ENCODE data around the gene CFAP161. TPM values are rescaled to one million over a fixed set of nuclear protein-coding genes. Genes with fewer than 3 reads are reported as not detected.

Gene CFAP161
- total and polyA plus RNA-seq, 9 of the 15 experiments (the other 6 are each of a cell fraction or from before 2014, with no cell fraction given), result 25.8 to 83.3 (median 75.6) TPM

- 0 out of 4 replicates have a peak overlapping the region, but pooled peaks of 1 of the 2 experiments have one; percentile 18 for H3K9ac ChIP-seq (ENCODE audit: insufficient read depth in 1 of 2, low read depth in 2 of 2, low read length in 2 of 2)
- no peaks in the 10 kb centered on the region for H3K9me1 ChIP-seq (ENCODE audit: control insufficient read depth, insufficient read depth, low read length)
- DNase-seq (ENCODE audit: extremely low read depth in 1 of 4, low spot score in 3 of 4) (peak in 1 of 4 experiments; percentile 29), FAIRE-seq (no peak), ATAC-seq (no peak)
- in situ Hi-C loops (cut with MboI), result no loop called here
- BruUV-seq (replicated peaks), result no TSS peak
- H3K36me3 ChIP-seq (ENCODE audit: control insufficient read depth, insufficient read depth, low read length), result peaks cover 7% of the 10 kb centered on the region; the same call in 2 of the 3 replicates
- no peaks in the 10 kb centered on the region for H3K79me2 ChIP-seq (ENCODE audit: control insufficient read depth, insufficient read depth, low read length)
- H3K9me3 ChIP-seq (replicated peaks; ENCODE audit: control insufficient read depth, insufficient read depth, low read depth, low read length), result no peaks in the 10 kb centered on the region
- peaks cover 27 to 51% of the 10 kb centered on the region in 2 experiments for H3K4me1 ChIP-seq (replicated peaks in 1 of 2; ENCODE audit: control insufficient read depth in 2 of 2, insufficient read depth in 2 of 2, low read length in 2 of 2)
- no peaks in the 10 kb centered on the region for H4K20me1 ChIP-seq (replicated peaks; ENCODE audit: control insufficient read depth, insufficient read depth, low read length)
- H2AFZ ChIP-seq (ENCODE audit: low read depth, low read length), result peak overlapping the region; percentile 64
- 22% methylated on average over 2 of the region's 2 CpGs for WGBS (ENCODE audit: insufficient coverage, low coverage, missing lambda C conversion rate)
- no peaks in the 10 kb centered on the region for H3K27me3 ChIP-seq (ENCODE audit: control insufficient read depth in 2 of 2, insufficient read depth in 2 of 2, low read length in 2 of 2)
- peak overlapping the region; percentile 81 for H3K27ac ChIP-seq (ENCODE audit: extremely low read depth, low read depth, low read length)
- peak overlapping the region; percentile 33 for H3K4me2 ChIP-seq (ENCODE audit: insufficient read depth, low read length)
- no peak overlapping the region for H3K4me3 ChIP-seq
- CTCF ChIA-PET (ENCODE audit: low intra/inter-chr PET ratio), result no interaction called here
- POLR2A ChIA-PET, result interaction anchor here (0.6 to 3.1 kb wide), 4 partner anchors 8 to 20 kb away, joined by 3 to 10 read pairs (median 4); no protein-coding TSS in a partner anchor
- intact Hi-C loops (cut with micrococcal nuclease), result no loop called here
- TF ChIP-seq SMAD2 (IDR thresholded peaks at IDR 0.05; ENCODE audit: low read depth, low read length) (no peak), HDAC3 (IDR thresholded peaks at IDR 0.05; ENCODE audit: borderline replicate concordance, partially characterized antibody) (peak; percentile 37), C11orf30 (IDR thresholded peaks at IDR 0.05; ENCODE audit: low read depth) (no peak), BRD4 (IDR thresholded peaks at IDR 0.05) (no peak), FOXA3 (CRISPR knock-in tag; conservative IDR thresholded peaks at IDR 0.05 in 1 of 2, IDR thresholded peaks at IDR 0.05 in 1 of 2) (peak in 1 of 2 experiments; percentile 51; a peak in 2 of 4 replicates), ZBTB49 (CRISPR knock-in tag; IDR thresholded peaks at IDR 0.05; ENCODE audit: borderline replicate concordance) (no peak), ELF1 (tag; IDR thresholded peaks at IDR 0.05) (no peak), CEBPB (tag; IDR thresholded peaks at IDR 0.05) (no peak), GTF3C2 (IDR thresholded peaks at IDR 0.05; ENCODE audit: borderline replicate concordance, extremely low read depth, insufficient read length) (no peak)
- TF ChIP-seq, protein P1, sequence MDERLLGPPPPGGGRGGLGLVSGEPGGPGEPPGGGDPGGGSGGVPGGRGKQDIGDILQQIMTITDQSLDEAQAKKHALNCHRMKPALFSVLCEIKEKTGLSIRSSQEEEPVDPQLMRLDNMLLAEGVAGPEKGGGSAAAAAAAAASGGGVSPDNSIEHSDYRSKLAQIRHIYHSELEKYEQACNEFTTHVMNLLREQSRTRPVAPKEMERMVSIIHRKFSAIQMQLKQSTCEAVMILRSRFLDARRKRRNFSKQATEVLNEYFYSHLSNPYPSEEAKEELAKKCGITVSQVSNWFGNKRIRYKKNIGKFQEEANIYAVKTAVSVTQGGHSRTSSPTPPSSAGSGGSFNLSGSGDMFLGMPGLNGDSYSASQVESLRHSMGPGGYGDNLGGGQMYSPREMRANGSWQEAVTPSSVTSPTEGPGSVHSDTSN (CRISPR knock-in tag; IDR thresholded peaks at IDR 0.05; ENCODE audit: low read depth), result no peak
- TF ChIP-seq, protein P1 (tag; conservative IDR thresholded peaks at IDR 0.05; ENCODE audit: low read depth), result peak; percentile 76
- TF ChIP-seq, protein P2, sequence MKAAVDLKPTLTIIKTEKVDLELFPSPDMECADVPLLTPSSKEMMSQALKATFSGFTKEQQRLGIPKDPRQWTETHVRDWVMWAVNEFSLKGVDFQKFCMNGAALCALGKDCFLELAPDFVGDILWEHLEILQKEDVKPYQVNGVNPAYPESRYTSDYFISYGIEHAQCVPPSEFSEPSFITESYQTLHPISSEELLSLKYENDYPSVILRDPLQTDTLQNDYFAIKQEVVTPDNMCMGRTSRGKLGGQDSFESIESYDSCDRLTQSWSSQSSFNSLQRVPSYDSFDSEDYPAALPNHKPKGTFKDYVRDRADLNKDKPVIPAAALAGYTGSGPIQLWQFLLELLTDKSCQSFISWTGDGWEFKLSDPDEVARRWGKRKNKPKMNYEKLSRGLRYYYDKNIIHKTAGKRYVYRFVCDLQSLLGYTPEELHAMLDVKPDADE (conservative IDR thresholded peaks at IDR 0.05; ENCODE audit: control insufficient read depth, low read depth, low read length), result no peak
Measured at GRCh38 chr15:81168644-81169043, 34.6 kb downstream of the CFAP161 start.
